ENCODE results near the gene NANOS3.
A peak's percentile ranks its signal among the peaks of the same experiment; 100 is the strongest.

NANOS3 gene

DNA sequence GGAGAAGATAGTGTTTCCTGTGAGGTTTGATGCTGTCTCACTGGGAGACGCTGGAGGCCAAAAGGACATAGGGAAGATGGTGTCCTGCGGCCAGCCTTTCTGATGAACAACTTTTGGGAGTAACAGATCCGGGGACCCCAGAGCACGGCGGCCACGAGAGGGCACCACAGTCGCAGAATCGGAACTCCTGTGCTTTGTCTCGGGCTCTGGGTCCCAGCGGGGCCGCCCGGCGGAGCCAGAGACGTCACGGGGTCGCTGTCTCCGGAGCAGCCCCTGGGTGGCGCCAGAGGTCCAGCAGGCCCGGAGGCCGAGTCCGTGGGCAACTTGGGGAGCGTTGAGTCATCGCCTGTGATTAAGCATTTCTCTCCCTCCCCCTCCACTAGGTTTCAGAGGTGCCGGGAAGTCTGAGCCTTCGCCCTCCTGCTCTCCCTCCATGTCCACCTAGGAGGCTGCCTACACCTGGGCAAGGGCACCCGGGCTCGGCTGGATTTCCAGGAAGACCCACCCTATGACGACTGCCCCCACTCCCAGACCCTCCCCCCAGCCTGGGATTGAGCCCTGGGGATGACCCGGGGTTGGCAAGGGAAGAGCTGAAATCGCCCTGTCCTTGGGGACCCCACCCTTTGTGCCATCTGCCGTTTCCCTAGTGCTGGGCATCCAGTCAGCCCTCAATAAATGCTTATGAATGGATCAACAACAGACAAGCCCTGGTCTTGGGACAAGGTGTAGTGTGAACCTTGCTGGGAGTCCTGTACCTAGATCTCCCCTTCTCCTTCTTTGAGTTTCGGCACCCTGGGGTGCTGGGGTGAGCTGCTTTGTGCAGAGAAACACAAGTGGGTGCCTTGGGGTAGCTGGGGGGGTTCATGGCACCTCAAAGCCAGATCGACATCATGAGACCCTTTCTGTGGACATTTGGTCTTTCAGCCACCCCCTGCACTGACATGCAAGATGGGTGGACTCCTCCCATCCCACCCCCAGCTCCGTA, 3.4 kb downstream of the NANOS3 start:
- TF ChIP-seq, protein P1, sequence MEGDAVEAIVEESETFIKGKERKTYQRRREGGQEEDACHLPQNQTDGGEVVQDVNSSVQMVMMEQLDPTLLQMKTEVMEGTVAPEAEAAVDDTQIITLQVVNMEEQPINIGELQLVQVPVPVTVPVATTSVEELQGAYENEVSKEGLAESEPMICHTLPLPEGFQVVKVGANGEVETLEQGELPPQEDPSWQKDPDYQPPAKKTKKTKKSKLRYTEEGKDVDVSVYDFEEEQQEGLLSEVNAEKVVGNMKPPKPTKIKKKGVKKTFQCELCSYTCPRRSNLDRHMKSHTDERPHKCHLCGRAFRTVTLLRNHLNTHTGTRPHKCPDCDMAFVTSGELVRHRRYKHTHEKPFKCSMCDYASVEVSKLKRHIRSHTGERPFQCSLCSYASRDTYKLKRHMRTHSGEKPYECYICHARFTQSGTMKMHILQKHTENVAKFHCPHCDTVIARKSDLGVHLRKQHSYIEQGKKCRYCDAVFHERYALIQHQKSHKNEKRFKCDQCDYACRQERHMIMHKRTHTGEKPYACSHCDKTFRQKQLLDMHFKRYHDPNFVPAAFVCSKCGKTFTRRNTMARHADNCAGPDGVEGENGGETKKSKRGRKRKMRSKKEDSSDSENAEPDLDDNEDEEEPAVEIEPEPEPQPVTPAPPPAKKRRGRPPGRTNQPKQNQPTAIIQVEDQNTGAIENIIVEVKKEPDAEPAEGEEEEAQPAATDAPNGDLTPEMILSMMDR (IDR thresholded peaks at IDR 0.05; ENCODE audit: low read depth, low read length, missing control alignments) = peak; percentile 99
- peak overlapping the region; percentile 3; the same call in 1 of the 2 replicates for H3K4me3 ChIP-seq (ENCODE audit: low read depth, low read length)
- peak; percentile 77 for DNase-seq (ENCODE audit: low read depth)

DNA sequence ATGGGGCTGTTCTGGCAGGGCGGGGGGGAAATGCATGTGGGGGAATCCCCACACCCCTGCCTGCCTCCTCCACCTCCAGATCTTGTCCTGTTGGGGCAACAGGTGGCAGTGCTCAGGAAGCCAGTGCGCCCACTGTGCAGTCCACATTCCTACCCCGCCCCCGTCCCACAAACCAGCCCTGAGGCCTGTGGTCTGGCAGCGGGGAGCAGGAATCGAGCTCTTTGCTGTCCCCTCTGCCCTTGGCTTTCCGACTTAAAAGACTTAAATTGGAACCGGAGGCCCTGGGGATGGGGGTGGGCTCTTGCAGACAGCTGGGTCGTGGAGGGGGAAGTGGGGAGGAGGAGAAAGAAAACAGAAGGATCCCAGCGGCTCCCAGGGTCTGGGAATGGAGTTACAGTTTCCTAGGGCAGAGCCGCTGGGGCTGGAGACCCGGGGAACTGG, 4.3 kb downstream of the NANOS3 start:
- H3K4me3 ChIP-seq (ENCODE audit: low read depth, low read length) = no peak overlapping the region
- DNase-seq (ENCODE audit: low read depth) = no peak

DNA sequence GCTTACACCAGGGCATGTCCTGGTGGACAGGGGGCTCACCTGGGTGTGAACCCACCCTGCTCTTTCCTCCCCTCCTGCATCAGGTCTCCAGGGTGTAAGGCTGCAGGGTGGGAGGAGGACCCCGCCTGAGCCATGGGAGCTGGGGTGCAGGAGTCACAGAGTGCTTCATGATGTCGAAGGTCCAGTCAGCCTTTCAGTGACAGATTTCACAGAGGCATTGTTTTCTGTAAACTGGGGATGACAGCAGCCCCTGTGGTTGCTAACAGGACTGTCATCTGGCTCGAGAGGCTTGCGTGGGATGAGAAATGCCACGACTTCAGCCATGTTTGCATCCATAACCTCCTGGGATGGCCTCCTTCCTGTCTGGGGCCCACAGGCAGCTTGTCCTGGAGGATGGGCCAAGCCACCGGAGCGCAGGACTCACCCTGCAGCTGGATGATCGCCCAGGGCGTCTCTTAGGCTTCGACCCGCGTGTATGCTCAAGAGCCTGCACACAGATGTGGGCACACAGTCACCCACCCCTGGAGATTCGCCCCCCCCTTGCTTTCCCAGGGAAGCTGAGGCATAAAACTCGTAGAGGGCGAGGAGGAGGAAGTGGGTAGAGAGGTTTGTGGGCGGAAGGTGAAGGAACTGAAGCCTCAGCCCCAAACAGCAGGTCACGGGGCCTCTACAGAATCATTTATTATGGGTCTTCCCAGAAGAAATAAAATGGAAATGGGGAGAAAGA, 4.9 kb downstream of the NANOS3 start:
- no peak overlapping the region for H3K4me3 ChIP-seq (ENCODE audit: low read depth, low read length)
- TF ChIP-seq, protein P1 (IDR thresholded peaks at IDR 0.05; ENCODE audit: low read depth, low read length, missing control alignments) = peak; percentile 16
- no peak for DNase-seq (ENCODE audit: low read depth)

More for the DNA sequence above, 4.3 kb downstream of the NANOS3 start:
- TF ChIP-seq, protein P1 (IDR thresholded peaks at IDR 0.05; ENCODE audit: low read depth, low read length, missing control alignments) = no peak

DNA sequence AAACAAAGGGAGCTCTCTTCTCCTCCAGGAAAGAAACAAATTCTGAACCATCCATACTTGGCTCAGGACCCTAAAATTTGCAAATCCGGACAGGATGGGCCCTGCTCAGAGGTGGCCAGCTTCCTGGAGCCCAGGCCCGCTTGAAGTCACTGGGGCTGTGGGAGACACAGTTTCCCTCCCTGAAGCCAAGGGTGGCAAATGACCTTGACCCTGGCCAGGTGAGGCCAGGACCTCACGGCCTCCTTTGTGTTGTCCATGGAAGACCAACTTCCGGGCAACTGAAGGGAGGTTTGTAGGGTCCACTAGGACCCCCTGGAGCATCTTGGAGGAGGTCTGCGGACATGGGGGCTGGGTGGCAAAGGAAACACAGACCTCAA, 5.5 kb downstream of the NANOS3 start:
- no peak overlapping the region for H3K4me3 ChIP-seq (ENCODE audit: low read depth, low read length)
- no peak for DNase-seq (ENCODE audit: low read depth)
- TF ChIP-seq, protein P1 (IDR thresholded peaks at IDR 0.05; ENCODE audit: low read depth, low read length, missing control alignments) = no peak

DNA sequence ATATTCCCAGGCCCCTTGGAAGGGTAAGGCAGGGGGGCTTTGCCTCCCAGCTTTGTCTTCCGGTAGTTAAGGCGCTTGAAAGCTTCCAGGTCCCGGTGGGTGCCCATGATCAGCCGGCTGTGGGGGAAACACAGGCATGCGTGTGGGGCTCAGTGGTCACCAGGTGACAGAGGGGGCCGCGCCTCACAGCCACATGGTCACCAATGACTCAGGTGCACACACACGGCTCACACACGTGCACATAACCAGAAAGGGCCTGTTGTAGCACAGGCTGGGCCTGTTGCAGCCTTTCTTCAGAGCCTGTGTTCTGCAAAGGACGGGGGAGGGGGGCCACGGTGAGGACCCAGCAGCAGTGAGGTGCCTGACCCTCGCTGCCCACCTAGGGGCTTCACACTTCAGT, 5.9 kb downstream of the NANOS3 start:
- no peak for DNase-seq (ENCODE audit: low read depth)
- TF ChIP-seq, protein P1 (IDR thresholded peaks at IDR 0.05; ENCODE audit: low read depth, low read length, missing control alignments) = no peak
- H3K4me3 ChIP-seq (ENCODE audit: low read depth, low read length) = no peak overlapping the region

DNA sequence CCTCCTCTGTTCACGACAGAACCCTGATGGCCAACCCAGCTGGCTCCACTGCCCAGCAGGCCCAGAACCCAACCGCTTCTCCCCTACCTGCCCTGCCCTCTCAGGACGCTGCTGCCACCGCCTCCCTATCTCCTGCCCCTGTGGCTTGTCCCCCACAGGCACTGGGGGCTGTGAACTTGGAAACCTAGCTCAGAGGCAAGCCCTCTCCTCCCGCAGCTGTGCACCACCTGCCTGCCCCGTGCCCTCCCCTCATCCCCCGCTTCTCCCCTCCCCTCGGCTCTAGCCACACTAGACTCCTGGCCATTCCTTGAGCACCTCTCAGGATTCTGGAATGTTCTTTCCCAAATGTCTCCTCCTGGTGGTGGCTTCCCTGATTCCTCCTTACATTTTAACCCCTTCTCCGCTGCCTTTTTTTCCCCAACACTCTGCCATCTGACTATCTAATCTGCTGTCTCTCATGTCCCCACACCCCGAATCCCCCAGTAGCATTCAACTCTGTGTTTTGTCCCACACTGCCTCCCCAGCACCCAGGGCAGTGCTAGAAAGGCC, 6.7 kb downstream of the NANOS3 start:
- TF ChIP-seq, protein P1 (IDR thresholded peaks at IDR 0.05; ENCODE audit: low read depth, low read length, missing control alignments) = no peak
- DNase-seq (ENCODE audit: low read depth) = no peak
- no peak overlapping the region for H3K4me3 ChIP-seq (ENCODE audit: low read depth, low read length)

Measured in GM12864 (cell line).